Activated CD8-positive, alpha-beta memory T cell treated with anti-CD3 and anti-CD28 coated beads for 1 hour (primary cell): ENCODE measurements around the gene GYPC.
"Not testable (repeated sequence)": the region's sequence is repeated elsewhere in the genome, so short reads cannot be mapped to it uniquely, and the experiment has no call there.

Source experiments
- DNase-seq, 2 donors: peaks; one replicate each; pipeline ENCODE4 v3.0.0-alpha.2; 2020; ENCODE audit warnings: low read depth in 1 of 2; ENCODE audit errors: extremely low read depth in 1 of 2

The GYPC gene

DNA sequence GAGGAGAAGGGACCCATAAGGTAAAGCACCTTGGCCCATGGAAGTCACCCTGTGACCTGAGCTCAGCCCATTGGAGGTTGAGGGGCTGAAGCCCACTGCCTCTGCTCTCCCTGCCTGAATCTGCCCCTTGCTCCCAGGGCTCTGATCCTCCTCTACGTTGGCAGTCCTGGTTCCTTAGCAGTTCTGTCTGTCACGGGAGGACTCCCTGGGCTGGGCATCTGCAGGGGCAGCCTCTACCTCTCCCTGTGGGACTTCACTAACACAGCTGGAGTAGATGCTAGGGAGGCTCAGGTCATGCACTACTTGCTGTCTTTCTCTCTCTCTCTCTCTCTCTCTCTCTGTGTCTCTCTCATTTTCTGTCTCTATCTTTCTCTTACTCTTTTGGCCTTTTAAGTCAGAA, 8.7 kb downstream of the GYPC start:
- no peak for DNase-seq

GRCh38 chr2:126665483-126665882, 9.5 kb downstream of the GYPC start:
- no peak for DNase-seq

DNA sequence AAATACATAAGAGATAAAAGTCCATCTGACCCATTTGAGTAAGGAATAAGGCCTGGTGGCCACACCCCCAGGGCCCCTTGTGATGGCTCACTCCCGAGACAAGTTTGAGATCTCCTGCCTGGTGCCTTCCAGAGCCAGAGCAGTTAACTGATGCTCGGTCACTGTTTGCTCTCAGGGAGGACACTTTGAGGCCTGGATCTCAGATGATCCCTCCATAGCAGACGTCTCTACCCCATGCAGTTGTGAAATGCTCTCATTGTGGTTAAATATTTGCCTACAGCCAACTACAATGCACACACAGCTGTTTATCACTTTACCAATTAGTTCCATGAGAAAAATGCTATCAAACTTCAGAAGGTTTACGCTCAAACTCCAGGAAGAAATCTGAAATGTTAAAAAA, 12.3 kb downstream of the GYPC start:
- DNase-seq: no peak

GRCh38 chr2:126669772-126670171, 13.8 kb downstream of the GYPC start:
- DNase-seq: no peak

GRCh38 chr2:126671488-126671887, 15.5 kb downstream of the GYPC start:
- no peak for DNase-seq

DNA sequence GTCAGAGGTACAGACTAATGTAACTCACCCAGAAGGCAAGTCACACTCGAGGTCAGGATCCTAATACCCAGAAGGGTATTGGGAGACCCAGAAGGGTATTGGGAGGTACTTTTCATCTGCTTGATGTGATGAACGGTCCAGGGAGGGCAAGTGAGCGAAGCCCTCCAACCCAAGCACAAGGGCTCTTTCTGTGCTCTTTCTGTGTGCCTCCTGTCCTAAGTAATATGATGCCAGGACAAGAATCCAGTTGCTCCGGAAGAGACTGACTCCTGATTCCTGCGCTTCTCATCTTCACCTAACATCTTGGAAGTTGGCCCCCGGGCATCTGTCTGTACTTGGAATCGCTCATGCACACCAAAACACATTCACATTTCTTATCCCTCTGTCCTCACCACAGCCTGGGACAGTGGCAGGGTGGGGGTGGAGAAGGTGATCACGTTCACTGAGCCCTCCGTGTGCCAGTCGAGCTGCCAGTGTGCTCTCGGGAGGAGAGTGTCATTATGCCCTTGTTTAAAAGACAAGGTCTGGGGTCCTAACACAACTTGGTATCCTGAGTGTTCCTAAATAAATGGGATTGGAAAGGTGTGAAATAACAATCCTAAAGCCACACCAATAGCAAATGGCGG, 17.1 kb downstream of the GYPC start:
- DNase-seq: no peak

DNA sequence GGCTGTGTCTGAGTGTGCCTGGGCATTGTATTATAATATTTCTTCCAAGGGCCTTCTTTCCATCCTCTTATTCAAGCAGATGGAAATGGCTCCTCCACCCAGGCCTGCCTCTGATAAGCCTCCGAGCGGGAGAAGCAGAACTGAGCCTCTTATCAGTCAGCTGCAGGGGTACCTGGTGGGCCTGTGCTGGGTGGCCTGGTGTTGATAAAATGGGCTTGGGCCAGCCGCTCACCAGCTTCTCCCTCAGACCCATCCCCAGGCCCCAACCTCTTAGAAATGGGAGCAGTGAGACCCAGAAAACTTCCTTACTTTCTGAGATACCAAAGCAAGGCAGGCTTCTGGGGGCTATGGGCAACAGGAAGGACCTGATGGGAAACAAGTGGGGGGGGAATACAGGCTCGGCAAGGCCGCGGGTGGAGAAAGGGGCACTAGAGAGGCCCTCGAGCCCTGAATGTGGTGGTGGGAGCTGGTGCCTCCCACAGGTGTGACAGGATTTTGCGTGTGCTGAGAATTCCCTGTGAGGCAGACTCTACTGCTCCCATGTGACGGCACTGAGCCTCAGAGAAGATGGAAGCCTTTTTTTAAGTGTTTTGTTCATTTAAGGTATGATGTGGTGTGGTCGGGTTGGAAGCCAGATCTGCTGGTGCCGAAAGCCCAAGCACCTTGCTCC, 18.3 kb downstream of the GYPC start:
- no peak for DNase-seq

GRCh38 chr2:126675637-126676036, 19.7 kb downstream of the GYPC start:
- DNase-seq: no peak

GRCh38 chr2:126676221-126677175, 20.5 kb downstream of the GYPC start:
- no peak for DNase-seq

- DNase-seq: no peak
These were observed 21.2 kb downstream of the GYPC start for GRCh38 chr2:126677176-126677538.

DNA sequence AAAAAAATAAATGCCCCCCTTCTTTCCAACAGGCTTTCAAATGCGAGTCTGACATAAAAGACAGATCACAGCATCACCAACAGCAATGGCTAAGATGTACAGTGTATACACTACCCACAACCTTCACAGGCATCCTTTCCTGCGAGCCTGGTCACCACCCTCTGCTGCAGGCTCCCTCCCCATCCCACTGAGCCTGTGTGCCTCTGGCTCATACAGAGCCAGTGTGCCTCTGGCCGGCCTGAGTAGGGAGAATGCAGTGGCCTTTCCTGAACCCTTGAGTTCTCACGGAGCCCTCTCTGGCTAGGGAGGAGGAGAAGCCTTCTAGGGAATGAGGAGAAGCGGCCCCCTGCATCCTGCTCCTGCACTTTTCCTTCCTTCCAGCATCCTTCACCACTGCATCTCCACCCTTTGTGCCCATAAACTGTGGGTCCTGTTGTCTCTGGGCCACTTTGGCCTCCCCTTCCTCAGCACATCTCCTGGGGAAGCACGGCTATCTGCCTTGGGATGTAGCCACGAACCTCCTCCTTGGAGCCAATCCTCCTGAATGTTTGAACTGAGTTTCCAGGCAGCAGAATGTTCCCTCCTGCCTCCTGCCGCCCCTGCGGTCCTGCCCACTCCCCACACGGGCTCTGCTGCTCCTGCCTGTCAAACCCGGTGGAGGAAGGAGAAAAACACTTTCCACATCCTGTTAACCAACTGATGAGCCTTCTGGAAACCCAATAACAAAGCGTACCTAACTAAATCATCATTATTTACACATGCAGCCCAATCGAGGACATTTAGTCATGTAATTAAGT, 22.5 kb downstream of the GYPC start:
- no peak for DNase-seq

- DNase-seq: no peak
These were observed 23.2 kb downstream of the GYPC start for GRCh38 chr2:126679094-126679713.

GRCh38 chr2:126681505-126681904, 25.5 kb downstream of the GYPC start:
- no peak for DNase-seq

GRCh38 chr2:126685629-126686028, 29.7 kb downstream of the GYPC start:
- DNase-seq: no peak

GRCh38 chr2:126686286-126686685, 30.3 kb downstream of the GYPC start:
- DNase-seq: no peak

DNA sequence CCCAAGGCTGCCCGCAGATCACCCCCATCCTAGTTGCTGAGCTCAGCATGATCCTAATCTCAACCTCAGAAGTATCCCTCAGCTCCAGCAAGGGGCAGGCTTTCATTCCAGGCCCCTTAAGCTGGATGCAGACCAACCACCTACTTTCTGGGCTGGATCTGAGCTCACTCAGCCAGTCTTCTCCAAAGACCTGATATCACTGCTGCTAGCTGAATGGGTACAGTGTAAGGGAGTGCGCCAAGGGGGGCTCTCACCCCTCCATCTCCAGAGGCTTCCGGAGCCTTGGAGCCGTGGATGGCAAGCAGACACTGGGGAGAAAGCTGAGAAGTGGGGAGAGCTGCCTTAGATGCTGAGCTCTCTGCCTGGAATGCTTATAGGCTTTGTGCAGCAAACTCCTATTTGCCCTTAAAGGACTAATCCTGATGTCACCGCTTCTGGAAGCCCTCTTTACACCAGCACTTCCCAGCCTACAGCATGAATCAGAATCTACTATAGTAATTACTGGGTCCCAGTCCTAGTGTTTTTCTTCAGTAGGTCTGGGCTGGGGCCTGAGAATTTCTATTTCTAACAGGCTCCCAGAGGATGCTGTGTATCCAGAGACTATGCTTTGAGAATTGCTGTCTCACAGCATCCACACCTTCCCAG, 31.0 kb downstream of the GYPC start:
- DNase-seq: no peak

DNA sequence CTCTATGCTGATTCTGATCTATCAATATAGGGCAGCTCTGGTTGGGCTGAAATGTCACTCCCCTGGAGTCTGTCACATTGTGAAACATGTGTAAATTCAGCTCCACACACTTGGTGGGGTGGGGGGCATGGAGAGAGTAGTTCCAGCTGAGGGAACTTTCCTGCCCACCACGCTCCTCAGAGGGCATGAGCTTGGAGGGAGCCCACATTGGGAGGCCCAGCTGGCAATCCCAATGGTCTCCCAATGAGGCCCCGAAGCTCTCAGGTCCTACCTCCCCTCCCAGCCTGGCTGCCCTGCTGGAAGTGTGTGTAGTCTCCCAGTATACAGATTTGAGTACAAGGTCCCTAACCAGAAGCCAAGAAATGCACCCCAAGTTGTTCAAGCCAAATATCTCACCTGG, 31.5 kb downstream of the GYPC start:
- DNase-seq: no peak

GRCh38 chr2:126688594-126688993, 32.6 kb downstream of the GYPC start:
- DNase-seq: not testable (repeated sequence)

- not testable (repeated sequence) for DNase-seq
These were observed 36.3 kb downstream of the GYPC start for GRCh38 chr2:126692241-126692640.
